T-helper 2 cell treated with Interferon-gamma antibody and Interleukin-4, amounts not matched to agents 5 μg/mL and 100 μg/mL, for 36 hours (primary cell): ENCODE data around the gene CLPX.

ENCODE experiments used
- DNase-seq: peaks from one replicate; pipeline ENCODE4 v3.0.0; 2021; ENCODE audit warnings: low spot score
- H3K27ac Mint-ChIP-seq: one replicate; pipeline ENCODE4 v1.8.0; 2021; ENCODE audit warnings: mild to moderate bottlenecking, mixed read lengths
- H3K27me3 Mint-ChIP-seq: one replicate; pipeline ENCODE4 v1.8.0; 2021; ENCODE audit warnings: low read depth, mixed read lengths
- H3K36me3 Mint-ChIP-seq: one replicate; pipeline ENCODE4 v1.8.0; 2021; ENCODE audit warnings: low read depth, mixed read lengths
- H3K4me1 Mint-ChIP-seq: one replicate; pipeline ENCODE4 v1.8.0; 2021; ENCODE audit warnings: low read depth, mixed read lengths
- H3K4me3 Mint-ChIP-seq: one replicate; pipeline ENCODE4 v1.8.0; 2022; ENCODE audit warnings: mild to moderate bottlenecking, moderate library complexity, mixed read lengths
- H3K9me3 Mint-ChIP-seq: one replicate; pipeline ENCODE4 v1.8.0; 2021; ENCODE audit warnings: mixed read lengths

The CLPX gene

DNA sequence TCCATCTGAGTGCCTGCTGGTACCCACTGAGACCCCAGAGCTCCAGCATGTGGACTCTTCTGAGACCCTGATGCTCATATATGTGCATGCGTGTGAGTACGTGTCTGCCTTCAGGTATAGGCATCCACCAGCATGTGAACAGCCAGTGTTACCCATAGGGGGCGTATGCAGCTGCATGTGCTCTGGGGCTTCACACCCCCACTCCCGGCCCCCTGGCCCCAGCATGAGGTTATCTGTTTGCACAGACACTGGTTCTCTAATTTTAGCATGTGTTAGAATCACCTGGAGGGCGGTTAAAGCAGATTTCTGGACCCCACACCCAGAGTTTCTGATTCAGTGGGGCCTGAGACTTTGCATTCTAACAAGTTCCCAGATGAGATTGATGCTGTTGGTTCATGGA is 27.0 kb upstream of the CLPX start:
- no peaks in the 10 kb centered on the region for H3K36me3 Mint-ChIP-seq
- H3K4me3 Mint-ChIP-seq: no peak overlapping the region
- H3K27me3 Mint-ChIP-seq: peaks cover 2% of the 10 kb centered on the region
- H3K27ac Mint-ChIP-seq: no peak overlapping the region
- peak; percentile 34 for DNase-seq
- no peaks in the 10 kb centered on the region for H3K9me3 Mint-ChIP-seq
- no peaks in the 10 kb centered on the region for H3K4me1 Mint-ChIP-seq

DNA sequence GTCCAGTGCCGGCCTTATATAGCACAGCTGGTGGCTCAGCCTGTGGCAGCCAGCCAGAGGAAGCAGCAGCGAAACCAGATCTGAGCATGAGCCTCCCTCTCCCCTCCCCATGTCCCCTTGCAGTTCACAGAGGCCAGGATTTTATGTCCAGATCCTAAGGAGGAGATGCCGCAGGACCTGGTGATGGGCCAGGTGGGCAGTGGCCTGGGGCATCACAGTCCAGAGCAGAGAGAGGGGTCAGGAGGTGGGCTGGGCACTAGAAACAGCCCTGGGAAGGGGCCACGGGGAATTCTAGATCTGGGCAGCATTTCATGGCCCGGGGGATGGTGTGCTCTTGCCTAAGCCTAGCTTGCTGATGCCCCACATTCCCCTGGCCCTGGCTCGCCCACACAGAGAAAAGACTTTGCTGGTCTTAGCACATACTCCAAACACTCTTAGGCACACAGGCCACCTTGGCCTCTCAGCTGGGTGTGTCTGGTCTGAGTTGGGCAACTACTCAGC is 26.4 kb upstream of the CLPX start:
- no peak for DNase-seq
- H3K4me3 Mint-ChIP-seq: no peak overlapping the region
- no peak overlapping the region for H3K27ac Mint-ChIP-seq
- H3K4me1 Mint-ChIP-seq: no peaks in the 10 kb centered on the region
- no peaks in the 10 kb centered on the region for H3K36me3 Mint-ChIP-seq
- H3K27me3 Mint-ChIP-seq: peaks cover 2% of the 10 kb centered on the region
- H3K9me3 Mint-ChIP-seq: no peaks in the 10 kb centered on the region

DNA sequence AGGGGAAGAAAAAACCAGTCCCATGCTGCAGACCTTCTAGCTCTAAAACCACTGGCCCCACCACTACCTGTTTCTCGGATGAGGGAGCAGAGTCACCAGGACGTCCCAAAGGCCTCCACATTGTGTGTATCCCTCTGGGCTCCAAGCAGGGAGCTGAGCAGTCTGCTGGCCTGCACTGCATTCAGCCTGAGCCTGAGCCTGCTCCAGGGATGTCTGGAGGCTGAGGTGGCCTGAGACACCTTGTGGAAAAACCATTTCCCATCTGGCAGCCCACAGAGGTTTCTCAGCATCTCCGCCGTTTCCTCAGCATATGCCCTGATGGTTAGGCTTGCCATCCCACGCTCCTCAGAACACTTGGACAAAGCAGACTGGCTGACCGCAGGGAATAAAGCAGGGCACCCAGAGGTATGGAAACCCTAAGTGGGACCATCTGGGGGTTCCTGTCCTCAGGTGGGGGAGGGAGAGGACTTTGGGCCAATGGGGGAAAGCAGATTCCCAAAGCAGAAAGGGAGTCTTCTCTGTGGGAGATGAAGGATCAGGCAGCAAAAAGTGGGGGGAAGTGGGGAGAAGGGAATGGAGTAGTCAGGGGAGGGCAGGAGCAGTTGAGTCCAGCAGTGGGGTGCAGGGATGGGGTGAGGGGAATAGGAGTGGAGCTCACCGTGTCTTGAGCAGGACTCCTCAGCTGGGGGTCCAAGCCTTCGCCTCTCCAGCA is 25.8 kb upstream of the CLPX start, which contains the start of gene CILP:
Gene CILP, minus strand, starts transcription at position 704 of the 712 bp plus-strand sequence. CDS start 1,718 bp downstream, outside the sequence.
- H3K4me3 Mint-ChIP-seq: no peak within 1 kb of the TSS
- no peaks in the 10 kb centered on the region for H3K36me3 Mint-ChIP-seq
- peaks cover 2% of the 10 kb centered on the region for H3K27me3 Mint-ChIP-seq
- H3K27ac Mint-ChIP-seq: no peak within 1 kb of the TSS
- DNase-seq: no peak
- no peaks in the 10 kb centered on the region for H3K4me1 Mint-ChIP-seq
- H3K9me3 Mint-ChIP-seq: no peaks in the 10 kb centered on the region

DNA sequence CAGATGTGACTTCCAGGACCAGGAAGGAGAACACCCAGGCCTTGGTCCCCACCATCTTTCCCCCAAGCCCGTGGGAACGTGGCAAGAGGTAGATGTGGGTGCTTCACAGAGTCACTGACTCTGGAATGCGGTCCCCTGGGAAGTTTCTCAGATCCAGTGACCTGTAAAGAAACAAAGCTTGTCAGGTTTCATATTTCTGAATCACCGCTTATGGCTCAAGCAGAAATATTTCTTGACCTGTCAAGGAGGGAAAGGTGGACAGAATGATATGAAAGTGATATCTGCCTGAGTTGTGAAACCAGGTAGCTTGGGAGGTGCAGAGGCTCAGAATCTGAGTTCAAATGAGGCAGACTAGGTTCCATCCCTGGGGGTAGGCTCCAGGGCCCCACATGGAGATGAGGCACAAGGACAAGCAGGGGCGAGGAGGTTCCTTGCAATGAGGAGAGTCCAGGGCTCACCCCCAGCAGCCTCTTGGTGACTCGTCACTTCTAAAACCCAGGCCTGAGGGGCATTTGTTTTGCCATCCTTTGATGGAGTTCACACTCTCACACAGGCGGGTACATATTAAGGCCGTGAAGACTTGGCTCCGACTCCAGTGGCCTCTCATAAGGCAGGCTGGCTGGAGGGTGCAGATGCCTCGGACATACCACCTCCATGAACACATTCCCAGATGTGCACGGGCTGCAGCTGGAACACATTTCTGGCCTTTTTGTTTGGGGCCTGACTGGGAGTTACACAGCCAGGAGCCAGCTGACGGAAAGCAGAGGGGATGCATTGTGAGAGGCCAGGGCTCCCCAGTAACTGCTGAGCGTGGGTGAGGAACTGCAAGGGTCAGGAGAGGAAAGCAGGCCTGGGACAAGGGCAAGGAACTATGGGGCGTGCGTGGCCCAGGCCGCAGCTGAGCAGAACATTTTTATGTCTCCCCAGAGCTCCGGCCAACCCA is 24.8 kb upstream of the CLPX start:
- no peaks in the 10 kb centered on the region for H3K9me3 Mint-ChIP-seq
- no peaks in the 10 kb centered on the region for H3K36me3 Mint-ChIP-seq
- no peaks in the 10 kb centered on the region for H3K4me1 Mint-ChIP-seq
- no peak overlapping the region for H3K27ac Mint-ChIP-seq
- H3K4me3 Mint-ChIP-seq: no peak overlapping the region
- DNase-seq: no peak
- H3K27me3 Mint-ChIP-seq: peaks cover 2% of the 10 kb centered on the region

DNA sequence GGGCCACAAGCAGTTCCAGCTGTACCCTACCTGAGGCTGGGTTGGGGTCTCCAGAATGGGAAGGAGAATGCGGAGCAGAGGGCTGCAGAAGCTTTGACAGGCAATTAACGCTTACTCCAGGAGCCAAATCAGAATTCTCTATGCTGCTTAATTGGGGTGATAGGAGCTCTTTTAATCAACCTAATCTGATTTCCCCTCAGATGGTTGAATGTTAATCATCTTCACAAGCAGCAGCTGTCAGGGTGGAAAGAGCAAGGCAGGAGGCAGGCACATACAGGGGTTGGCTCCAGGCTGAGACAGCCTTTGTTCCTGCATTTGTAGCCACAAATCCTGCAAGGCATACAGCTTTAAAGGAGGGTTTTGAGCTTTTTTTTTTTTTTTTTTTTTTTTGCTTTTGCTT is 23.5 kb upstream of the CLPX start:
- H3K4me3 Mint-ChIP-seq: no peak overlapping the region

DNA sequence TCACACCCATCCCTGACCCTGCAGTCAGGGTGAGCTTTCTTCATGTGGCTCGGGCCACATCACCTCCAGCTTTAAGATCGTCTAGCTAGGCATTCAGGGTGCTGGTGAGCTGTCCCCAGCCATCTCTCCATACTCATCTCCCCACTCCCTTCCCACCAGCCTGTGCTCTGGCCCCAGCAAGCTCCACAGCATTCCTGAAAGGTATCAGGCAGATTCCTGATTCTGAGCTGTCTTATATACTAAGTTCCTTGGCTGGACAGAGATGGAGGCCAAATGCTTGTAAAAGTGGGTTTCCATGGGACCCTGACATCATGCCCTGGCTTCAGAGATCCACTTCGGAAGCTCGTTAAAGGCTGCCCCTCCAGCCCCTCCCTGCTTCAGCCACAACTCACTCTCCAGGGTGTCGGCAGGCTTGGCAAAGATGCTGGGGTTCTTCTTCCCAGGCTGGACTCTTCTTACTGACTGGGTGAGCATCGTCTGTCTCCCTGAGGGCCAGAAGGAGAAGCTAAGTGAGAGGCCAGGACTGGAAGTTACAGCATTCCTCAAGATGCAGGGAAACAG is 22.2 kb upstream of the CLPX start:
- H3K4me1 Mint-ChIP-seq: no peaks in the 10 kb centered on the region
- H3K36me3 Mint-ChIP-seq: no peaks in the 10 kb centered on the region
- peaks cover 2% of the 10 kb centered on the region for H3K27me3 Mint-ChIP-seq
- no peak overlapping the region for H3K4me3 Mint-ChIP-seq
- no peak for DNase-seq
- no peaks in the 10 kb centered on the region for H3K9me3 Mint-ChIP-seq
- H3K27ac Mint-ChIP-seq: no peak overlapping the region

More for the DNA sequence above, 23.5 kb upstream of the CLPX start:
- DNase-seq: no peak
- H3K27ac Mint-ChIP-seq: no peak overlapping the region
- peaks cover 2% of the 10 kb centered on the region for H3K27me3 Mint-ChIP-seq
- no peaks in the 10 kb centered on the region for H3K36me3 Mint-ChIP-seq
- no peaks in the 10 kb centered on the region for H3K4me1 Mint-ChIP-seq
- H3K9me3 Mint-ChIP-seq: no peaks in the 10 kb centered on the region

DNA sequence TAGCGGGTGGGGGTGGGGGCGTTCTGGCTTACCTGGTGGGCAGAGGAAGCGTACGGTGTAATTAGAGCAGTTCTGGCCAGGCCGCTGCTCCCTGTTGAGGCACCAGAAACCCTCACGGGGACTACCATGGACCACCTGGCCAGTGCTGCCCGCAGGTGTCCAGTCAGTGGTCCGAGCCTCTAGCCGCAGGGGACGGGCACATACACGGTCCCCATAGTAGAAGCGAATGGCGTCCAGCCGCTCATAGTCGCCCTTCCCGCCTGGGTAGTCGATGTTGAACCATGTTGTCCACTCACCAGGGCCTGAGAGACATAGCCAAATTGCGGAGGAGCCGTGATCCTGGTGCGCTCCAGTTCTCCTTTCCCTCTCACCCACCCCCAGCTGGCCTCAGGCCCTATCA is 21.6 kb upstream of the CLPX start:
- H3K36me3 Mint-ChIP-seq: no peaks in the 10 kb centered on the region
- H3K27ac Mint-ChIP-seq: no peak overlapping the region
- H3K4me1 Mint-ChIP-seq: no peaks in the 10 kb centered on the region
- H3K27me3 Mint-ChIP-seq: peaks cover 2% of the 10 kb centered on the region
- DNase-seq: no peak
- H3K4me3 Mint-ChIP-seq: no peak overlapping the region
- no peaks in the 10 kb centered on the region for H3K9me3 Mint-ChIP-seq

DNA sequence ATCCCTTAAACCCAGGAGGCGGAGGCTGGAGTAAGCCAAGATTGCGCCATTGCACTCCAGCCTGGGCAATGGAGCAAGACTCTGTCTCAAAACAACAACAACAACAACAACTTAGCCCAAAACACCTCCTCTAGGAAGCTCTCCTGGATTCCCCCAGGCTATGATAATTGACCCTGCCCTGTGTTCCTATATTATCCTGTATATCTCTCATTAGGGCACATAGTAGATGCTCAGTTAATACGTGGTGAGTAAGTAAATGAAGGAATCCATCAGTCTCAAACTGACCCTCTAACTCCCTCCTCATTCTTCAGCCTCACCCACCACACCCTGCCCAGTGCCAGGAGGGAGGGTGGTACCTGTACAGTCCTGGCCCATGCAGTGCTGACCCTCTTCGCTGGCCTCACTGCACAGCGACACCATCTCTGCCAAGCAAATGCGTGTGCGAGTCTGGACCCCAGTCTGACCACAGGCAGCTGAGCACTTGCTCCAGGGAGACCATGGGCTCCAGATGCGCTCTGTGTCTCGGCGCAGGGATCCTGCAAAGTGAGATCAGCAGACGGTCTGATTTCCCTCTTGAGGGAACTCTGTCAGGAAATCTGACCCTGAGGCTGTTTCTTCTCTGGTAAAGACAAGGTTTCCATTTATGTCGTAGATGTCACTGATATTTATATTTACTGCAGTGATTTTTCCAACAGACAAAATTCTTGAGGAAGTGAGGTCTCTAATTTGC is 20.0 kb upstream of the CLPX start:
- Mint-ChIP-seq H3K4me1 (no peaks in the 10 kb centered on the region), H3K4me3 (no peak overlapping the region), H3K27ac (no peak overlapping the region), H3K9me3 (no peaks in the 10 kb centered on the region), H3K36me3 (no peaks in the 10 kb centered on the region), H3K27me3 (peaks cover 6% of the 10 kb centered on the region)
- DNase-seq: no peak

DNA sequence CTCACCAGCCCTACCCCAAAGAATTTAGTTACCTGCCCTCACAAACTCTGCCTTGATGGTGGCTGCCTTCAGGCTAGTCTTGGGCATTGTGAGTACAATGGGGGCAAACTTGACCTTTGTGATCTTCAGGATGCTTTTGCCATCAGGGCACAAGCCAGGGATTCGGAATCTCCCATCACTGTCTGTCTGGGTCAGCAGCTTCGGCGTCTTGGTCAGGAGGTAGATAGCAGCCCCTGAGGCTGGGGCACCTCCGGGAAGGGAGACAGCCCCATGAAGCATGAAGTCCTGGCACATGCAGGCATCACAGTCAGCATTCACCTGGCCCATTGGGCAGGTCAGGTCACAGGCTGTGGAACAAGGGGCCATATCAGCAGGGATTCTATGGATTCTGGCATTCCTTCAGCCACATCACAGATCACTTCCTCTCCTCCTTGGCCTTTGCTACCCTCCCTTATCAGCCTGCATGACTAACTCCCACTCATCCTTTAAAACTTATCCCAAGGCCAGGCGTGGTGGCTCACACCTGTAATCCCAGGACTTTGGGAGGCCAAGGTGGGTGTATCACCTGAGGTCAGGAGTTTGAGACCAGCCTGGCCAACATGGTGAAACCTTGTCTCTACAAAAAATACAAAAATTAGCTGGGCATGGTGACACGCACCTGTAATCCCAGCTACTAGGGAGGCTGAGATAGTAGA is 19.2 kb upstream of the CLPX start:
- H3K36me3 Mint-ChIP-seq: no peaks in the 10 kb centered on the region
- no peak for DNase-seq
- peaks cover 9% of the 10 kb centered on the region for H3K27me3 Mint-ChIP-seq
- no peaks in the 10 kb centered on the region for H3K4me1 Mint-ChIP-seq
- H3K27ac Mint-ChIP-seq: no peak overlapping the region
- H3K9me3 Mint-ChIP-seq: no peaks in the 10 kb centered on the region
- no peak overlapping the region for H3K4me3 Mint-ChIP-seq

DNA sequence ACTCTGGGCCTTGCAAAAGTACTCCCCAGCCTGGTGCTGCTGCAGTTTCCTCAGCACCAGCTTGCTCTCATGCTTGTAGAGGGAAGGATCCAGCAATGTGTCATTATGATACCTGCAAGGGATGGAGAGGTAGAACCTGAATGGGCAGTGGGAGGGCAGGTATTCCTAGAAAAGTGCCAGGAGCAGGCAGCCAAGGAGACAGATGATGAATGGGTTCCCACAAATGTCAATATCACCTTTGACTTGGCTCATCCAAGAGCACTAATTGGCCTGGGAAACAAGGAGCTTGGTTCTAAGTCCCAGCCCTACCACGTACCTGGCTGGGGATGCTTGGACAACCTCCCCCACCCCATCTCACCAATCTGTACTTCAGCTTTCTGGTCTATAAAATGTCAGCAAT is 16.8 kb upstream of the CLPX start:
- H3K36me3 Mint-ChIP-seq: no peaks in the 10 kb centered on the region
- no peak overlapping the region for H3K4me3 Mint-ChIP-seq
- no peaks in the 10 kb centered on the region for H3K4me1 Mint-ChIP-seq
- no peak overlapping the region for H3K27ac Mint-ChIP-seq
- H3K27me3 Mint-ChIP-seq: peaks cover 9% of the 10 kb centered on the region
- H3K9me3 Mint-ChIP-seq: no peaks in the 10 kb centered on the region
- DNase-seq: no peak

DNA sequence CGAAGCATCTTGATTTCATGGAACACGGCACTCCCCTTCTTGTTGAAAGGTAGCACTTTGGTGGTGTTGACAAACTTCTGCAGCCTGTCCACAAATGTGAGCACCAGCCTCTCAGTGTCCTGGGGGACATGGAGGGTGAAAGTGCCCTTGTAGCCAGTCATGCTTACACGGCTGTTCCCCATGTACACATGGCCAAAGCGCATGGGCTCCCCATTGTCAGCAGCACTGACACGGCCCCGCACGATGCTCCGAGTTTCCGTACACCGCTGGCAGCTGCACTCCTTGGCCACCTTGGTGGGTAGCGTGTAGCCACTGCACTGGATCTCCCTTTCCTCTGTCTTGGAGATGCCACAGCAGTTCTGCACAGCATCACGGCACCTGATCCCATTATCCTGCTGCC is 13.4 kb upstream of the CLPX start:
- Mint-ChIP-seq H3K27ac (no peak overlapping the region), H3K27me3 (peaks cover 9% of the 10 kb centered on the region), H3K36me3 (no peaks in the 10 kb centered on the region), H3K9me3 (no peaks in the 10 kb centered on the region), H3K4me3 (no peak overlapping the region), H3K4me1 (no peaks in the 10 kb centered on the region)
- DNase-seq: no peak

DNA sequence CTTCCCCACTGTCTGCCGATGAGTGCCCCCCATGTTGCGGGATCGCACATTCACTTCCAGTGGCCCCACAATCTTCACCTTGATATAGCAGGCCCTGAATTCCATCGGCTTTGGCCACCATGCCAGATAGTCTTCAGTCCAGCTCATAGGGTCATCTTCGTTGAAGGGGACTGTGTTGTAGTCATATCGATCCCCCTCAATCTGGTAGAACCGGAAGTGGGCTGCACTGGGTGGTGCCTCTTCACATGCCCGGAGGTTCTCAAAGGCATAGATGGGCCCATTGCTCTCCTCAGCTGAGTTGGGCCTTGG is 12.1 kb upstream of the CLPX start:
- Mint-ChIP-seq H3K9me3 (no peaks in the 10 kb centered on the region), H3K27ac (no peak overlapping the region), H3K27me3 (peaks cover 9% of the 10 kb centered on the region), H3K36me3 (no peaks in the 10 kb centered on the region), H3K4me1 (no peaks in the 10 kb centered on the region), H3K4me3 (no peak overlapping the region)
- DNase-seq: no peak

DNA sequence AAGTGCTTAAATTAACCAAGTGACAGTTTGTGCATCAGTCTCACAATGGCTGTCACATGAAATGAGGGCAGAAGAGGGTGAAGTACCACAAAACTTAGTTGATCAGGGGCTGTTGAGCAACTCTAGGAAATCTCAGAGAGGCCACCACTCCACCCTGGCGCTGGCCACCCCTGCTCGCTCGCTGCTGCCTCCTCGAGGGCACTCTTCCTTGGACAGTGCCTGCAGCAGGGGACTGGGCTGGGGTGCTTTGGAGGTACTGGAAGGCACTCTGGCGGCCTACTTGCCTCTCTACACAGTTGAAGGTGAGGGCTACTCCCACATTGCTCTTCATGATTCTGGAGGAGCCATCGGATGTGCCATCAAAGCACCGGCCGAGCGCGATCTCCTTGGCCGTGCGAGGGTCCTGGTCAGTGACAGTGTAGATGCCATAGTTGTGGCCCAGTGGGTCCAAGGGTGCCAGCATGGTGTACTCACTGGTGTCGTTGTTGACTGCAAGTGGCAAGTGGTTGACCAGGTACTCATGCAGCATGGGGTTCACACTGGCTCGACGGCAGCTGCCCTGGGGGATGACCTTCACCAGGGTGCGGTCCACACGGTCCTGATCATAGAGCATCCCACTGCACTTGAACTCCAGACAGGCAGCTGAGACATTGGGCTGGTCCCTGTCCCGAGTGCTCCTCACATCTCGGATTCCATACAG is 11.6 kb upstream of the CLPX start:
- no peaks in the 10 kb centered on the region for H3K9me3 Mint-ChIP-seq

More for the DNA sequence above, 11.6 kb upstream of the CLPX start:
- DNase-seq: no peak
- Mint-ChIP-seq H3K27ac (no peak overlapping the region), H3K27me3 (peaks cover 9% of the 10 kb centered on the region), H3K36me3 (no peaks in the 10 kb centered on the region), H3K4me1 (no peaks in the 10 kb centered on the region), H3K4me3 (no peak overlapping the region)
